Neural cell (in vitro differentiated cells): ENCODE results near the gene SLC27A1. TPM values are rescaled to one million over a fixed set of nuclear protein-coding genes. Genes with fewer than 3 reads are reported as not detected.

Experiments used
- H2AFZ ChIP-seq: fragments of 200-600, 300-800 bp; sonication (generic), shearing (Covaris generic); 2 replicates; pipeline ENCODE4 v1.6.0; 2014; ENCODE audit warnings: low read depth, mild to moderate bottlenecking, antibody characterized with exemption, low read length, moderate library complexity
- H3F3A ChIP-seq: fragments of 200-600 bp; shearing (Covaris generic); 2 replicates; pipeline ENCODE4 v1.6.1; 2016; ENCODE audit warnings: mild to moderate bottlenecking, moderate library complexity, mixed read lengths, antibody characterized with exemption, low read length; ENCODE audit not compliant: insufficient read depth, poor library complexity, severe bottlenecking
- H3K27ac ChIP-seq: fragments of 200-600, 300-800 bp; sonication (generic), shearing (Covaris generic); 2 replicates; pipeline ENCODE4 v1.5.1; 2014; ENCODE audit warnings: mild to moderate bottlenecking, low read length, moderate library complexity
- H3K27me3 ChIP-seq: fragments of 300-800, 200-600 bp; sonication (generic), shearing (Covaris generic); 2 replicates; pipeline ENCODE4 v1.6.0; 2014; ENCODE audit warnings: mild to moderate bottlenecking, low read depth, low read length, moderate library complexity; ENCODE audit not compliant: insufficient read depth
- H3K36me3 ChIP-seq: fragments of 300-800, 200-600 bp; sonication (generic), shearing (Covaris generic); 2 replicates; pipeline ENCODE4 v1.5.1; 2014; ENCODE audit warnings: mild to moderate bottlenecking, antibody characterized with exemption, low read length, moderate library complexity; ENCODE audit not compliant: insufficient read depth
- H3K4me2 ChIP-seq: fragments of 300-800, 200-600 bp; sonication (generic), shearing (Covaris generic); 2 replicates; pipeline ENCODE4 v1.6.0; 2014; ENCODE audit warnings: mild to moderate bottlenecking, low read length
- H3K4me3 ChIP-seq: fragments of 300-800, 200-600 bp; sonication (generic), shearing (Covaris generic); 2 replicates; pipeline ENCODE4 v1.5.1; 2014; ENCODE audit warnings: mild to moderate bottlenecking, low read length, moderate library complexity
- H3K79me2 ChIP-seq: fragments of 200-600 bp; shearing (Covaris generic); replicated peaks from 2 replicates; pipeline ENCODE4 v1.6.0; 2014; ENCODE audit warnings: mild to moderate bottlenecking, low read length, moderate library complexity; ENCODE audit not compliant: insufficient read depth
- H3K9ac ChIP-seq: fragments of 300-800, 200-600 bp; sonication (generic), shearing (Covaris generic); 2 replicates; pipeline ENCODE4 v1.6.1; 2016; ENCODE audit warnings: mild to moderate bottlenecking, low read length, mixed read lengths
- H3K9me2 ChIP-seq: fragments of 200-600 bp; shearing (Covaris generic); 2 replicates; pipeline ENCODE4 v1.6.1; 2016; ENCODE audit warnings: mild to moderate bottlenecking, low read length, mixed read lengths; ENCODE audit not compliant: insufficient read depth
- H3K9me3 ChIP-seq: fragments of 200-600, 300-800 bp; sonication (generic), shearing (Covaris generic); 2 replicates; pipeline ENCODE4 v1.6.1; 2016; ENCODE audit warnings: mild to moderate bottlenecking, mixed run types, low read length, moderate library complexity, mixed read lengths
- H4K20me1 ChIP-seq: fragments of 200-600 bp; shearing (Covaris generic); 2 replicates; pipeline ENCODE4 v1.6.1; 2016; ENCODE audit warnings: mild to moderate bottlenecking, mixed run types; ENCODE audit not compliant: insufficient read depth
- EP300 ChIP-seq: fragments of 450-650 bp; conservative IDR thresholded peaks from 2 replicates; pipeline ENCODE4 v1.6.1; 2014; ENCODE audit warnings: antibody characterized with exemption, mild to moderate bottlenecking, moderate library complexity; ENCODE audit not compliant: poor library complexity, severe bottlenecking
- EZH2 ChIP-seq: fragments of 200-600, 300-800 bp; shearing (Covaris generic), sonication (generic); IDR thresholded peaks from 2 replicates; pipeline ENCODE4 v1.6.1; 2014; ENCODE audit warnings: antibody characterized with exemption, low read length, borderline replicate concordance, mild to moderate bottlenecking; ENCODE audit not compliant: insufficient read depth, poor library complexity, severe bottlenecking
- MXI1 ChIP-seq: fragments of 450-650 bp; conservative IDR thresholded peaks from 2 replicates; pipeline ENCODE4 v1.6.1; 2014; ENCODE audit warnings: antibody characterized with exemption, mild to moderate bottlenecking; ENCODE audit not compliant: poor library complexity, severe bottlenecking
- POLR2AphosphoS5 ChIP-seq: IDR thresholded peaks from 2 replicates; pipeline ENCODE4 v1.6.1; 2012
- RAD21 ChIP-seq: fragments of 450-650 bp; conservative IDR thresholded peaks from 2 replicates; pipeline ENCODE4 v1.6.1; 2014; ENCODE audit warnings: antibody characterized with exemption, mild to moderate bottlenecking, moderate library complexity
- SMC3 ChIP-seq: fragments of 450-650 bp; conservative IDR thresholded peaks from 2 replicates; pipeline ENCODE4 v1.6.1; 2014; ENCODE audit warnings: antibody characterized with exemption, mild to moderate bottlenecking, moderate library complexity; ENCODE audit not compliant: poor library complexity
- TAF1 ChIP-seq: IDR thresholded peaks from 2 replicates; pipeline ENCODE4 v1.6.1; 2012; ENCODE audit warnings: low read depth
- polyA plus RNA-seq: library from polyadenylated mRNA; depleted of rRNA; stranded (reverse); fragments of >200 nt; gene quantifications from 2 replicates; pipeline ENCODE4 v1.2.3, GENCODE V29; 2014
- TF ChIP-seq, protein P1 (sequence below): fragments of 450-650 bp; IDR thresholded peaks from 2 replicates; pipeline ENCODE4 v1.5.1; 2014; ENCODE audit warnings: antibody characterized with exemption, mild to moderate bottlenecking, moderate library complexity; ENCODE audit not compliant: poor library complexity, severe bottlenecking
- TF ChIP-seq, protein P2 (sequence below): IDR thresholded peaks from 2 replicates; pipeline ENCODE4 v1.6.1; 2012; ENCODE audit warnings: borderline replicate concordance

Gene SLC27A1
- polyA plus RNA-seq, 1 donor from 2014 or later = 22.0 TPM

DNA sequence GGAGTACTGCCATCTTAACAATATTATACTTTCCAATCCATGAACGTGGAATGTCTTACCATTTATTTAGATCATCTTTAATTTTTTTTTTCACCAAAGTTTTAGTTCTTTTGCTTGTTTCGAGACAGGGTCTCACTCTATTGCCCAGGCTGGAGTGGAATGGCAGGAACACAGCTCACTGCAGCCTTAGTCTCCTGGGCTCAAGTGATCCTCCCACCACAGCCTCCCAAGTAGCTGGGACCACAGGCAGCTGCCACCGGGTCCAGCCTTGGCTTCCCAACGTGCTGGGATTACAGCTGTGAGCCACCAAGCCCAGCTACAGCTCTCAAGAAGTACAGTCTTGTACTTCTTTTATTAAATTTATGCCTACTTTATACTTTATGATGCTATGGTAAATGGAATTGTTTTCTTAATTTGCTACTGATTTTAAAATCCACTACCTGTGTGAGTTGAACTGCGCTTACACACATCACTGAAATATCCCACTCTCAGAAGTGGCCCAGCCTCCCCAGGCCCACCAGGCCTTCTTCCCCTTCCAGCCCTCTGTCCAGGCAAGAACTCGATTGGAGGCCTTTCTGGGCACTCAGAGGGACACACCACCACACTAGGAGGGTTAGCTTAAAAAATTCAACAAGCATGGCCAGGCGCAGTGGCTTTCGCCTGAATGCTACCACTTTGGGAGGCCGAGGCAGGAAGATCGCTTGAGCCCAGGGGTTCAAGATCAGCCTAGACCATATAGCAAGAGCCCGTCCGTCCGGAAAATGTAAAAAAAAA, 40.1 kb downstream of the SLC27A1 start:
- Histone ChIP-seq H3K79me2 (peaks cover 12% of the 10 kb centered on the region), H3K36me3 (no peaks in the 10 kb centered on the region), H3K4me2 (peak overlapping the region; percentile 57), H3K9me2 (no peaks in the 10 kb centered on the region), H2AFZ (no peak overlapping the region), H3F3A (no peaks in the 10 kb centered on the region), H3K27me3 (no peaks in the 10 kb centered on the region), H3K4me3 (peak overlapping the region; percentile 93), H4K20me1 (no peaks in the 10 kb centered on the region), H3K9ac (peak overlapping the region; percentile 93), H3K9me3 (no peaks in the 10 kb centered on the region), H3K27ac (no peak overlapping the region)
- TF ChIP-seq SMC3 = no peak
- no peak for TF ChIP-seq RAD21
- no peak for TF ChIP-seq EZH2
- TF ChIP-seq POLR2AphosphoS5 = no peak
- TF ChIP-seq, protein P1, sequence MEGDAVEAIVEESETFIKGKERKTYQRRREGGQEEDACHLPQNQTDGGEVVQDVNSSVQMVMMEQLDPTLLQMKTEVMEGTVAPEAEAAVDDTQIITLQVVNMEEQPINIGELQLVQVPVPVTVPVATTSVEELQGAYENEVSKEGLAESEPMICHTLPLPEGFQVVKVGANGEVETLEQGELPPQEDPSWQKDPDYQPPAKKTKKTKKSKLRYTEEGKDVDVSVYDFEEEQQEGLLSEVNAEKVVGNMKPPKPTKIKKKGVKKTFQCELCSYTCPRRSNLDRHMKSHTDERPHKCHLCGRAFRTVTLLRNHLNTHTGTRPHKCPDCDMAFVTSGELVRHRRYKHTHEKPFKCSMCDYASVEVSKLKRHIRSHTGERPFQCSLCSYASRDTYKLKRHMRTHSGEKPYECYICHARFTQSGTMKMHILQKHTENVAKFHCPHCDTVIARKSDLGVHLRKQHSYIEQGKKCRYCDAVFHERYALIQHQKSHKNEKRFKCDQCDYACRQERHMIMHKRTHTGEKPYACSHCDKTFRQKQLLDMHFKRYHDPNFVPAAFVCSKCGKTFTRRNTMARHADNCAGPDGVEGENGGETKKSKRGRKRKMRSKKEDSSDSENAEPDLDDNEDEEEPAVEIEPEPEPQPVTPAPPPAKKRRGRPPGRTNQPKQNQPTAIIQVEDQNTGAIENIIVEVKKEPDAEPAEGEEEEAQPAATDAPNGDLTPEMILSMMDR = no peak
- TF ChIP-seq, protein P2, sequence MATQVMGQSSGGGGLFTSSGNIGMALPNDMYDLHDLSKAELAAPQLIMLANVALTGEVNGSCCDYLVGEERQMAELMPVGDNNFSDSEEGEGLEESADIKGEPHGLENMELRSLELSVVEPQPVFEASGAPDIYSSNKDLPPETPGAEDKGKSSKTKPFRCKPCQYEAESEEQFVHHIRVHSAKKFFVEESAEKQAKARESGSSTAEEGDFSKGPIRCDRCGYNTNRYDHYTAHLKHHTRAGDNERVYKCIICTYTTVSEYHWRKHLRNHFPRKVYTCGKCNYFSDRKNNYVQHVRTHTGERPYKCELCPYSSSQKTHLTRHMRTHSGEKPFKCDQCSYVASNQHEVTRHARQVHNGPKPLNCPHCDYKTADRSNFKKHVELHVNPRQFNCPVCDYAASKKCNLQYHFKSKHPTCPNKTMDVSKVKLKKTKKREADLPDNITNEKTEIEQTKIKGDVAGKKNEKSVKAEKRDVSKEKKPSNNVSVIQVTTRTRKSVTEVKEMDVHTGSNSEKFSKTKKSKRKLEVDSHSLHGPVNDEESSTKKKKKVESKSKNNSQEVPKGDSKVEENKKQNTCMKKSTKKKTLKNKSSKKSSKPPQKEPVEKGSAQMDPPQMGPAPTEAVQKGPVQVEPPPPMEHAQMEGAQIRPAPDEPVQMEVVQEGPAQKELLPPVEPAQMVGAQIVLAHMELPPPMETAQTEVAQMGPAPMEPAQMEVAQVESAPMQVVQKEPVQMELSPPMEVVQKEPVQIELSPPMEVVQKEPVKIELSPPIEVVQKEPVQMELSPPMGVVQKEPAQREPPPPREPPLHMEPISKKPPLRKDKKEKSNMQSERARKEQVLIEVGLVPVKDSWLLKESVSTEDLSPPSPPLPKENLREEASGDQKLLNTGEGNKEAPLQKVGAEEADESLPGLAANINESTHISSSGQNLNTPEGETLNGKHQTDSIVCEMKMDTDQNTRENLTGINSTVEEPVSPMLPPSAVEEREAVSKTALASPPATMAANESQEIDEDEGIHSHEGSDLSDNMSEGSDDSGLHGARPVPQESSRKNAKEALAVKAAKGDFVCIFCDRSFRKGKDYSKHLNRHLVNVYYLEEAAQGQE = no peak
- TF ChIP-seq MXI1 = no peak
- TF ChIP-seq TAF1 = no peak
- TF ChIP-seq EP300 = no peak

DNA sequence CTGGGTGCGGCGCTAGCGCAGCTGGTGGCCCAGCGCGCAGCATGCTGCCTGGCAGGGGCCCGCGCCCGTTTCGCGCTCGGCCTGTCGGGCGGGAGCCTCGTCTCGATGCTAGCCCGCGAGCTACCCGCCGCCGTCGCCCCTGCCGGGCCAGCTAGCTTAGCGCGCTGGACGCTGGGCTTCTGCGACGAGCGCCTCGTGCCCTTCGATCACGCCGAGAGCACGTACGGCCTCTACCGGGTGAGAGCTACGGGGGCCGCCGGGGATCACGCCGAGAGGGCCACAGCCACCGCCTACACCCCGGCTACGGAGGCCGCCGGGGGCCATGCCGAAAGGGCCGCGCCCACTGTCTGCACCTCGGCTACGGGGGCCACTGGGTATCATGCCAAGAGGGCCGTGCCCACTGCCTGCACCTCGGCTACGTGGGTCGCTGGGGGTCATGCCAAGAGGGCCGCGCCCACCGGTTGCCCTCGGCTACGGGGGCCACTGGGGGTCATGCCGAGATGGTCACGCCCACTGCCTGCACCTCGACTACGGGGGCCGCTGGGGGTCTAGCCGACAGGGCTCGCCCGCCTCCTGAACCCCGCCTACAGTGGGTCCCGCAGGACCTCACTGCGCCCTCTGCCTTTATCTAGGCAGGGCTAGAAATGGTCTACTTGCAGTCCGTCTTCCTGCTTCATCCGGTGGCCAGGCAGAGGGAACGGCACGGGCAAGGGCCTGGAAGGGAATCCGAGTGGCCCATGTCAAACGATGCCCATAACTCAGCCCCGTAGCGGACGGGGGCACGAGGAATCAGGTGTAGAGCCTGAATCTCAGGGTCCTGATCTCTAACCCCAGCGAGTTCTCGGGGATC, 41.6 kb downstream of the SLC27A1 start:
- Histone ChIP-seq H3K9me3 (no peaks in the 10 kb centered on the region), H3K36me3 (no peaks in the 10 kb centered on the region), H3K4me3 (peak overlapping the region; percentile 93), H4K20me1 (no peaks in the 10 kb centered on the region), H3F3A (no peaks in the 10 kb centered on the region), H3K27ac (peak overlapping the region; percentile 82), H2AFZ (peak overlapping the region; percentile 80), H3K9ac (peak overlapping the region; percentile 93), H3K27me3 (no peaks in the 10 kb centered on the region), H3K9me2 (no peaks in the 10 kb centered on the region), H3K4me2 (peak overlapping the region; percentile 82), H3K79me2 (peaks cover 12% of the 10 kb centered on the region)
- TF ChIP-seq POLR2AphosphoS5 = peak; percentile 54
- TF ChIP-seq MXI1 = peak; percentile 91
- TF ChIP-seq, protein P1 = peak; percentile 44
- peak; percentile 27 for TF ChIP-seq SMC3
- no peak for TF ChIP-seq EP300
- peak; percentile 8 for TF ChIP-seq RAD21
- TF ChIP-seq TAF1 = no peak
- TF ChIP-seq, protein P2 = peak; percentile 52
